ENCODE results near the gene GATA5. TPM values are rescaled to one million over a fixed set of nuclear protein-coding genes. Genes with fewer than 3 reads are reported as not detected.

Gene GATA5
- not detected for total RNA-seq

- CTCF ChIA-PET, result interaction anchor here (1.8 kb wide), 1 partner anchor 141 kb away, joined by 4 read pairs; no protein-coding TSS in a partner anchor
- H3K36me3 Mint-ChIP-seq (ENCODE audit: low read depth), result no peaks in the 10 kb centered on the region
- H3K27ac Mint-ChIP-seq, result no peak within 1 kb of the TSS
- peaks cover 34% of the 10 kb centered on the region for H3K27me3 Mint-ChIP-seq
- ATAC-seq (no peak), DNase-seq (no peak)
- intact Hi-C loops (cut with micrococcal nuclease), result no loop called here
- no peak for TF ChIP-seq CTCF (IDR thresholded peaks at IDR 0.05)
- no peaks in the 10 kb centered on the region for H3K9me3 Mint-ChIP-seq
- POLR2A ChIA-PET, result interaction anchor here (0.8 kb wide), 1 partner anchor 127 kb away, joined by 3 read pairs; no protein-coding TSS in a partner anchor
- H3K4me3 Mint-ChIP-seq, result no peak within 1 kb of the TSS
- no peaks in the 10 kb centered on the region for H3K4me1 Mint-ChIP-seq (ENCODE audit: low read depth)
Observed at GRCh38 chr20:62475772-62476055, at the start of gene GATA5. Gene GATA5 (minus strand): TSS chr20:62475995. CDS start chr20:62475521, 474 bp downstream.

GRCh38 chr20:62525014-62525413, 49.2 kb upstream of the GATA5 start:
- no peaks in the 10 kb centered on the region for H3K36me3 Mint-ChIP-seq (ENCODE audit: low read depth)
- CTCF ChIA-PET, result interaction anchor here (1.1 kb wide), 1 partner anchor 91 kb away, joined by 5 read pairs; no protein-coding TSS in a partner anchor
- intact Hi-C loops (cut with micrococcal nuclease), result no loop called here

GRCh38 chr20:62524505-62524911, 48.7 kb upstream of the GATA5 start:
- peaks cover 20% of the 10 kb centered on the region for H3K4me1 Mint-ChIP-seq (ENCODE audit: low read depth)
- ATAC-seq (no peak), DNase-seq (peak; percentile 22)
- ChIA-PET POLR2A (no interaction called here), CTCF (interaction anchor here (1.1 kb wide), 1 partner anchor 92 kb away, joined by 5 read pairs; no protein-coding TSS in a partner anchor)
- H3K9me3 Mint-ChIP-seq, result no peaks in the 10 kb centered on the region
- no peak overlapping the region for H3K4me3 Mint-ChIP-seq
- peaks cover 3% of the 10 kb centered on the region for H3K27me3 Mint-ChIP-seq
- H3K36me3 Mint-ChIP-seq (ENCODE audit: low read depth), result no peaks in the 10 kb centered on the region
- TF ChIP-seq CTCF (IDR thresholded peaks at IDR 0.05), result no peak
- no peak overlapping the region for H3K27ac Mint-ChIP-seq
- intact Hi-C loops (cut with micrococcal nuclease), result no loop called here

More at GRCh38 chr20:62525014-62525413, 49.2 kb upstream of the GATA5 start:
- POLR2A ChIA-PET, result no interaction called here
- no peak for TF ChIP-seq CTCF (IDR thresholded peaks at IDR 0.05)
- Mint-ChIP-seq H3K4me1 (ENCODE audit: low read depth) (peaks cover 20% of the 10 kb centered on the region), H3K4me3 (no peak overlapping the region), H3K9me3 (no peaks in the 10 kb centered on the region), H3K27me3 (peaks cover 3% of the 10 kb centered on the region), H3K27ac (no peak overlapping the region)
- no peak for ATAC-seq
- no peak for DNase-seq

GRCh38 chr20:62523473-62524203, 47.8 kb upstream of the GATA5 start:
- peak overlapping the region; percentile 82 for H3K27ac Mint-ChIP-seq
- DNase-seq, result peak; percentile 95
- TF ChIP-seq CTCF (IDR thresholded peaks at IDR 0.05), result no peak
- H3K36me3 Mint-ChIP-seq (ENCODE audit: low read depth), result no peaks in the 10 kb centered on the region
- POLR2A ChIA-PET, result no interaction called here
- H3K4me1 Mint-ChIP-seq (ENCODE audit: low read depth), result peaks cover 20% of the 10 kb centered on the region
- peaks cover 3% of the 10 kb centered on the region for H3K27me3 Mint-ChIP-seq
- no peaks in the 10 kb centered on the region for H3K9me3 Mint-ChIP-seq
- ATAC-seq, result peak; percentile 95
- H3K4me3 Mint-ChIP-seq, result peak overlapping the region; percentile 27
- intact Hi-C loops (cut with micrococcal nuclease), result no loop called here
- CTCF ChIA-PET, result interaction anchor here (1.1 kb wide), 2 partner anchors 55 to 93 kb away, joined by 3 to 5 read pairs; no protein-coding TSS in a partner anchor

GRCh38 chr20:62522748-62523396, 47.1 kb upstream of the GATA5 start:
- Mint-ChIP-seq H3K36me3 (ENCODE audit: low read depth) (no peaks in the 10 kb centered on the region), H3K9me3 (no peaks in the 10 kb centered on the region), H3K4me3 (peak overlapping the region; percentile 26), H3K27me3 (peaks cover 3% of the 10 kb centered on the region), H3K27ac (peak overlapping the region; percentile 81), H3K4me1 (ENCODE audit: low read depth) (peaks cover 20% of the 10 kb centered on the region)
- peak; percentile 76 for DNase-seq
- ChIA-PET POLR2A (interaction anchor here (1.3 kb wide), 1 partner anchor 21 kb away, joined by 3 read pairs; no protein-coding TSS in a partner anchor), CTCF (interaction anchor here (1.1 to 1.3 kb wide), 2 partner anchors 23 to 56 kb away, joined by 3 to 6 read pairs; no protein-coding TSS in a partner anchor)
- TF ChIP-seq CTCF (IDR thresholded peaks at IDR 0.05), result no peak
- intact Hi-C loops (cut with micrococcal nuclease), result no loop called here
- ATAC-seq, result peak; percentile 76
